GM12891 (cell line): ENCODE measurements around the gene BAHCC1. TPM values are rescaled to one million over a fixed set of nuclear protein-coding genes. Genes with fewer than 3 reads are reported as not detected.
"Not testable (repeated sequence)": the region's sequence is repeated elsewhere in the genome, so short reads cannot be mapped to it uniquely, and the experiment has no call there.

Experiments used
- DNase-seq: peaks from one replicate; pipeline ENCODE4 v3.0.0; 2011; ENCODE audit warnings: low spot score; ENCODE audit not compliant: insufficient read length
- FAIRE-seq: peaks from 2 replicates; lab custom pipeline; 2011; peaks lifted over from hg19 to GRCh38; lab: Jason Lieb, UNC
- PAX5 ChIP-seq: IDR thresholded peaks from 2 replicates; pipeline ENCODE4 v1.6.1; 2011; ENCODE audit warnings: low read length, moderate library complexity, mild to moderate bottlenecking; ENCODE audit not compliant: insufficient read depth, severe bottlenecking
- POLR2A ChIP-seq: IDR thresholded peaks from 2 replicates; pipeline ENCODE4 v1.6.1; 2011; ENCODE audit warnings: low read depth, low read length, control low read depth
- POLR2AphosphoS5 ChIP-seq: IDR thresholded peaks from 2 replicates; pipeline ENCODE4 v1.6.1; 2011; ENCODE audit warnings: low read depth, low read length, control low read depth
- POU2F2 ChIP-seq: IDR thresholded peaks from 2 replicates; pipeline ENCODE4 v1.6.1; 2011; ENCODE audit warnings: low read depth, mild to moderate bottlenecking, control low read depth, low read length, moderate library complexity
- SPI1 ChIP-seq: IDR thresholded peaks from 2 replicates; pipeline ENCODE4 v1.6.1; 2011; ENCODE audit warnings: low read depth, low read length, control low read depth
- TAF1 ChIP-seq: IDR thresholded peaks from 2 replicates; pipeline ENCODE4 v1.6.1; 2011; ENCODE audit warnings: low read depth, low read length, control low read depth
- polyA plus RNA-seq: library from polyadenylated mRNA; unstranded; fragments of >200 nt; gene quantifications from one replicate; pipeline ENCODE4 v1.2.1, GENCODE V29; 2012; ENCODE audit warnings: low read depth, missing spikeins, inconsistent platforms; ENCODE audit not compliant: missing spikeins

Gene BAHCC1
- polyA plus RNA-seq, result 0.01 TPM

DNA sequence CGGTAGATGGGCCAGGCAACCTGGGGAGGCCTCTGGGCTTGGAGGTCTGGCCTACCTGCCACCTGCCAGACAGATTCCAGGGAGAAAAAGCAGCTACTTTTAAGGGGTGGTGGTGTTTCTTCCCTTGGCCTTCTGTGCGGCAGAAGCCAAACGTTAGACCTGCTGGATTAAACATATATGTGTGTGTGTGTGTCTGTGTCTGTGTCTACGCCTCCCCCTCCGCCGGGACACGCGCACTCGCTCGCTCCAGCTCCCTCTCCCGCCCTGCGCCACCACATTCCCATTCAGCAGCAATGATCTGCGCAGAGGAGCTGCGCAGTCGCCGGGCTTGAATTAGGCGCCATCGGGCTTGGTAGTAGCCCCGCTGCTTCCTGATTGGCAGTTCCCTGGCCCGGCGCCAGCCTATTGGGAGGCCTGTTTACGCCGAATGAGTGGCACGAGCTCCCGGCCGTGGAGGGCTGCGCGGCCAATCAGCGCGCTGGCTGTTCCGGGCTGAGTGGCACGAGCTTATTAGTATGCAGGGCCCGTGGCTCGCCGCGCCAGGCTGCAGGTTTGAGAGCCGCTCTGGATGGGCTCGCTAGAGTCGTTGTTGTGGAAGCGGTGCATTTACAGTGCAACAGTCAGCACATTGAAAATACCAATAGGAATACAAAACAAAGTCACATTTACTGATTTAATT, at the start of gene BAHCC1:
BAHCC1 (plus strand) TSS at position 537 of the 679 bp plus-strand sequence. CDS start 4,283 bp downstream, outside the sequence.
- FAIRE-seq (no peak), DNase-seq (no peak)
- TF ChIP-seq TAF1 (no peak), SPI1 (no peak), POU2F2 (no peak), POLR2AphosphoS5 (no peak), PAX5 (no peak), POLR2A (no peak)

DNA sequence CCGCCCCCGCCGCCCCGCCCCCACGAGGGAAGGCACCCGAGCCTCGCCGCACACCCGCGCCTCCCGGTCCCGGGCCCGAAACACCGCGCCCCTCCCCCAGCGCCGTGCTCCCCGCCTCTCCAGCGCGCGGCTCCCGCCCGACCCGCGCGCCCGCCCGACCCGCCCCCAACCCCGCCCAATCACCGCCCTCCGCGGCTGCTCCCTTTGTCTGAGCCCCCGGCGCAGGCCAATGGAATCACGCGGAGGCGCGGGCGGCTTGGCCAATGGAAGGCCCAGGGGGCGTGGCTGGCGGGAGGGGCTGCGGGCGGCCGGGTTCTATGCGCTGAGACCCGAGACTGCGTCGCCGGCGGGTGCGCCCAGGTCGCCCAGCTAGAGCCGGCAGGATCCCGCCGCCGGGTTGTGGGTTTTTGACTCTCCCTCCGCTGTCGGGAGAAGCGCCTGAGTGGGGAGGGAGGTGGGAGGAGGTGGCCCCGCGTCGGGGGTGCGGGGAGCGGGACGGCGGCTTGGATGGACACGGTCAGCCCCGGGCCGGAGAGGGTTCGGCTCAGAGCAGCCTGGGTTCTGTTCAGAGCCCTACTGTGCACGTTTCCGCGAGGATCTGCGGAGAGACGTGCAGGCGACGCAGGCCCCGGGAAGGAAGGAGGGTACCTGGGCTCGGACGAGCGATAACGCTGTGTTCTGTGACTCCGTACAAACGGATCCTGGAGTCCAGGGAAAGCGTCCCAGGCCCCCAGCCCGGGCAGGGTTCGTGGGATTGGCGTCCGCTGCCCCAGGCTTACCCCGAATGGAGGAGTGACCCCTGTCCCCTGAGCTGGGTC, 49.0 kb upstream of the BAHCC1 start:
- TF ChIP-seq POLR2AphosphoS5 (no peak), POLR2A (no peak), POU2F2 (no peak), PAX5 (no peak), TAF1 (no peak), SPI1 (no peak)
- DNase-seq, result peak; percentile 99

DNA sequence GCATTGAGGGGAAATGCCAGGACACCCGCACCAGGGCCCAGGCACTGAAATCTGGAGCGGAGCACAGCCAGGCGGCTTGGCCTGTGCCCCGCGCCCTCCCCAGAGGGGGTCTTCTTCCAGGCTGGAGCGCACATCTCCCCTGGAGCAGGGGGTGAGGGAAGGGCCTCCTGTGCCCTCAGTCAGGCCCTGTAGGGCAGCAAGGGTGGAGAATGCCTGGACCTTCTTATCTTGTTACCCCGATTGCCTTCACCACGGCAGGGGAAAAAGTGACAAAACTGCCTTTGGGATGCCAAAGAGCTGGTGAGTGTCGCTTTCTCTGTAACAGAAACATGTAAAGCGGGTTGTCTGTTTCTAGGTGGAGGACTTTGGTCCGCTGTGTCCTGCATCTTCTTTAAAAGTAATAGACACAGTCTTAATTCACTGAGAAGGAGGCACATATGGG, 48.3 kb upstream of the BAHCC1 start:
- no peak for DNase-seq
- FAIRE-seq, result no peak
- no peak for TF ChIP-seq PAX5
- TF ChIP-seq TAF1, result no peak
- TF ChIP-seq POLR2AphosphoS5, result no peak

More for the DNA sequence above, 49.0 kb upstream of the BAHCC1 start:
- FAIRE-seq, result peak; percentile 31

DNA sequence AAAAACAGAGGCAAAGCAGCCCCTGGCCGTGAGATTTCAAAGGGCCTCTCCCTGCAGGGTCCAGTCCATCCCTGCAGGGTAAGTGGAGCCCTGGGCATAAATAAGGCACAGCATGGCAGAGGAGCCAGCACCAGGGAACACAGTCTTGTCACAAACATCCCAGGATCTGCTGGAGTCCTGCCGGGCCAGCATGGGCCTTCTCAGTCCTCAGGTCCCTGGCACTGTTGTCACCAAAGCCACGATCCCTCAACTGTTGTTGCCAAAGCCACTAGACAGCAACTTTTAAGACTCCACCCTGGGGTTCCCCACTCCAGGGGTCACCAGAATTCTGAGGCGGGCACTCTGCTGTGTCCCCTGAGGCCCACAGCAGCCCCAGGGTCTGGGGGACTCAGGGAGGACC, 47.8 kb upstream of the BAHCC1 start:
- no peak for DNase-seq
- FAIRE-seq, result no peak
- TF ChIP-seq POLR2A (no peak), POLR2AphosphoS5 (no peak), TAF1 (no peak), SPI1 (no peak), PAX5 (no peak), POU2F2 (no peak)

DNA sequence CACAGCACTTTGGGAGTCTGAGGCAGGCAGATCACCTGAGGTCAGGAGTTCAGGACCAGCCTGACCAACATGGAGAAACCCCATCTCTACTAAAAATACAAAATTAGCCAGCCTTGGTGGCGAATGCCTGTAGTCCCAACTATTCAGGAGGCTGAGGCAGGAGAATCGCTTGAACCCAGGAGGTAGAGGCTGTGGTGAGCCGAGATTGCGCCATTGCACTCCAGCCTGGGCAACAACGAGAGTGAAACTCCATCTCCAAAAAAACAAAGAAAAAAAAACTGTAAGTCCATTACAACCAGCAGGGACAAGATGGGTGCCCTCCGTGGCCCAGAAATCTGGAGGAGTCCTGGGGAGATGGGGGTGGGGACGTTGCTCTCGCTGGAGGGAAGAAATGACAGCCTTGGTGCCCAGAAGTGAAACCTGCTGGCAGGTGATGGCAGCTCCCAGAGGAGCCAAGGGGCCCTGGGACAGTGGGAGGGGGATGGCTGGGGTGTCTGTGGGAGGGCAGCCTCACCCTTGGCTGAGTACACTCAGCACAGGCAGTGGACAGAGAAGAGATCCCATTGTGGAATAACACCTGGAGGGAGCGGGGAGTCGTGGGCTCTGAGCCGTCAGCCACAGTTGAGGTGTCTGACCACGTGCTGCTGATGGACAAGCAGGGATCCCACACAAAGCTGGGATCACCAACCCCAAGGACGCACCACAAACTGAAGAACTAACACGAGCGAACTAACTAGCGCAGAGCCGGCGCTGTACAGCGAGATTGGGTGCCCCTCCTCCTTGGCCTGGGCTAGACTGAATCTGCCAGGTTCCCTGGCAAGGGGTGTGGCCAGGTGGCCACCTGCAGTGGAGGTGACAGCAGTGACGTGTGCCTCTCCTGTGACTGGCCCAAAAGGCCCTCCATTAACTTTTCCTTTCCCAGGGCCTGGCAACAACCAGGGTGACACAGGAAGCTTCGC, 46.9 kb upstream of the BAHCC1 start:
- TF ChIP-seq SPI1 (no peak), PAX5 (no peak)
- FAIRE-seq (no peak), DNase-seq (no peak)

DNA sequence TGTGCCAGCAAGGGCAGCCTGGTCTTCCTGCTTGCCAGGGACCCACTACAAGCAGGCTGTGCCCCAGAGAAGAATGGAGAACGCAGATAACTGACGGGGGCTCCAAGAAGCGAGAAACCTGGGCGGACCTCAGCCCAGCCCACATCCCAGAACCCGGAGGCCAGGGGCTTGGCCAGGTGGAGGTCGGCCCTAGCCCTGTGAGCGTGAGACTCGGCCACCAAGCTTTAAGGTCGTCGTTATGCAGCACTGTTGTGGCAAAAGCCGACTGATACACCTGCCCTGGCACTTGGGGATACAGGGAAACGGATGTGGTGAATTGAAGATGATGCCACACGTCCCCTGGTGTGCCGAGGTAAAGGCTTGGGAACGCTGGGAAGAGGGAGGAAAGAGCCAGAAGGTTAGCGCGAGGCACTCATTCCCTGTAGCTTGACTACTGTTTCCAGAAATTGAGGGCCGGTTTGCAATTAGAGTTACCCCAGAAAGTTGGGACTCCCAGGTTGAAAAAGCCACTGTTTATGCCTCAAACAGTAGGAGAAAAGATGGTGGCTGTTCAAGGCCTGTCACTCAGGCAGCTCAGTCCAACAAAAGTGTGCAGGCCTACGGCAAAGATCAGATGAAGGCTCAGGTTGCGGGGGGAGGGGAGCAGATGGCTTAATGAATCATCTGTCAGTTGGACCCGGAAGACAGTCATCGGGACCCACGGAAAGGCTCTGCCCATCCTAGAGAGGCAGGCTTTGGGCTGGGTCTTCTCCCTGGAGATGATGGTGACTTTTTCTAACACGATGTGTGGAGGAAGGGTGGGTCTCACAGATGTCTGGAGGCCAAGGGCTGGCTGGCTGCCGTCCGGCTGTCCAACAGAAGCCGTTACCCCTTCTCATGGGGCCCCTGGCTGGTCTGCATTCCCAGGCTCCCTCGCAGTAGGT, 45.6 kb upstream of the BAHCC1 start:
- DNase-seq, result no peak
- no peak for FAIRE-seq
- no peak for TF ChIP-seq POLR2A
- no peak for TF ChIP-seq SPI1
- no peak for TF ChIP-seq PAX5
- no peak for TF ChIP-seq POU2F2
- no peak for TF ChIP-seq TAF1
- no peak for TF ChIP-seq POLR2AphosphoS5

DNA sequence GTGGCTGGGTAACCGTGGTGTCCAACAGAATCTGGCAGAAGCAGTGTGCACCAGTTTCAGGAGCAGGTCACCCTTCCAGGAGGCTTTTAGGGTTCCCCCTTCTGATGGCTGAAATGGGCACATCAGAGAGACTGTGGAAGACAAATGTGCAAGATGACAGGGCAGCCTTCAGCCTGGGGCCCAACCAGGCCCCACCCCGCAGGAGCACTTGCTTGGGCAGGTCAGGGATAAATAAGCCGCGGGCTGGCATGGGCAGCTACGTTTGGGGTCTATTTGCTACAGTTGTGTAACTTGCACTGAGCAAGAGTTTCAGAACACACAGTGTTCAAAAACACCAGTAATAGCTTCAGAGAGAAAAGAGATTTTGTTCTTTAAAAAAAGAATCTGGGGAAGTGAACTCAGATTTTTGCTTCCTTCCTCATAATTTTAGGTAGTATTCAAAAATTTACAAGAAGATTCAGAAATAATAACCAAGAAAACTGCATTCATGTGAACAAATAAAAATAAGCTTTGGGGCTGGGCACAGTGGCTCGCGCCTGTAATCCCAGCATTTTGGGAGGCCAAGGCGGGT, 44.9 kb upstream of the BAHCC1 start:
- TF ChIP-seq TAF1 (no peak), POU2F2 (no peak), POLR2A (no peak), POLR2AphosphoS5 (no peak), SPI1 (no peak)
- FAIRE-seq, result no peak
- DNase-seq, result no peak

DNA sequence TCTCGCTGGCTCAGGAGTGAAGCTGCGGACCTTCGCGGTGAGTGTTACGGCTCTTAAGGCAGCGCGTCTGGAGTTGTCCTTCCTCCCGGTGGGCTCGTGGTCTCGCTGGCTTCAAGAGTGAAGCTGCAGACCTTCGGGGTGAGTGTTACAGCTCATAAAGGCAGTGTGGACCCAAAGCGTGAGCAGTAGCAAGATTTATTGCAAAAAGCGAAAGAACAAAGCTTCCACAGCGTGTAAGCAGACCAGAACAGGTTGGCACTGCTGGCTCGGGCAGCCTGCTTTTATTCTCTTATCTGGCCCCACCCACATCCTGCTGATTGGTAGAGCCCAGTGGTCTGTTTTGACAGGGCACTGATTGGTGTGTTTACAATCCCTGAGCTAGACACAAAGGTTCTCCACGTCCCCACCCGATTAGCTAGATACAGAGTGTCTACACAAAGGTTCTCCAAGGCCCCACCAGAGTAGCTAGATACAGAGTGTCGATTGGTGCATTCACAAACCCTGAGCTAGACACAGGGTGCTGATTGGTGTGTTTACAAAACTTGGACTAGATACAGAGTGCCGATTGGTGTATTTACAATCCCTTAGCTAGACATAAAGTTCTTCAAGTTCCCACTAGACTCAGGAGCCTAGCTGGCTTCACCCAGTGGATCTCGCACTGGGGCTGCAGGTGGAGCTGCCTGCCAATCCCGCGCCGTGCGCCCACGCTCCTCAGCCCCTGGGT, 43.8 kb upstream of the BAHCC1 start:
- FAIRE-seq, DNase-seq: not testable (repeated sequence)

DNA sequence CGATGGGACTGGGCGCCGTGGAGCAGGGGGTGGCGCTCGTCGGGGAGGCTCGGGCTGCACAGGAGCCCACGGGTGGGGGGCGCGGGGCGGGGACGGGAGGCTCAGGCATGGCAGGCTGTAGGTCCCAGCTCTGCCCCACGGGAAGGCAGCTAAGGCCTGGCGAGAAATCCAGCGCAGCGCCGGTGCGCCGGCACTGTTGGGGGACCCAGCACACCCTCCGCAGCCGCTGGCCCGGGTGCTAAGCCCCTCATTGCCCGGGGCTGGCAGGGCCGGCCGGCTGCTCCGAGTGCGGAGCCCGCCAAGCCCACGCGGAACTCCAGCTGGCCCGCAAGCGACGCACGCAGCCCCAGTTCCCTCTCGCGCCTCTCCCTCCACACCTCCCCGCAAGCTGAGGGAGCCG, 43.2 kb upstream of the BAHCC1 start:
- DNase-seq, FAIRE-seq: not testable (repeated sequence)
